Embryonic facial prominence (tissue), 1 donor: ENCODE results near the gene ADAM22.
A peak's percentile ranks its signal among the peaks of the same experiment; 100 is the strongest.

ENCODE experiments used
- DNase-seq: peaks from one replicate; pipeline ENCODE4 v3.0.0-alpha.2; 2016; ENCODE audit errors: extremely low spot score

The ADAM22 gene

GRCh38 chr7:88105231-88105630 lies 171.2 kb downstream of the ADAM22 start:
- no peak for DNase-seq

DNA sequence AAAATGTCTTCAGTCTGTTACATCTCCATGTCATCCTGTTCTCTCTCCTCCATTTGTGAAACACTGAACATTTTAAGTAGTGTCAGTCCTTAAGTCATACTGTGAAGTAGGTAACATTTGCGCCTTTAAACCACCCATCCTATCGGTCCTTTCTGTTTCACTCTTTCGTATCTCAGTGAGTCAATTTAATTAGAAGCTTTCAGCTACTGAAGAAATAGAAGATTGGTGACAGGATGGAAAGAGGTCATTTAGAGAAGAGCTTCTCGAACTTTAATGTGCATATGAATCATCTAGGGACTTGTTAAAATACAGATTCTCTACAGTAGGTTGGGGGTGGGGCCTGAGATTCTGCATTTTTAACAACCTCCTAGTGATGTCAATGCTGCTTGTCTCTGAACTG lies 172.4 kb downstream of the ADAM22 start:
- no peak for DNase-seq

DNA sequence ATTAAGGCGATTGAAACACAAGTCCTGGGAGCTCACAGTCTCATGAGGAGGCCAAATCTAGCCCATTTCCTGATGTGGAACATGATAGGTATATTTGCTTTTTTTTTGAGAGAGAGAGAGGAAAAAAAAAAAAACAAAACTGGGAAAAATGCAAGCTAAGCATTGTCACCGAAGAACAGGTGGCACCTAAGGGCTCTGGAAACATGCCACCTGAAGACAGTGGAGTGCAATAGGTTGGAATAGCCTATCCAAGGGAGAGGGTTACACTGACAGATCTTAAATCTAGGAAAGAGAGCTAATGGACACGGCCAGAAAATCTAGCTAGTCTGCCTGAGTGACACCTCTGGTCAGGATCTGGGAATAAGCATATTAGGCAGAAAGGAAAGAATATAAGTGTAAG lies 175.6 kb downstream of the ADAM22 start:
- no peak for DNase-seq

DNA sequence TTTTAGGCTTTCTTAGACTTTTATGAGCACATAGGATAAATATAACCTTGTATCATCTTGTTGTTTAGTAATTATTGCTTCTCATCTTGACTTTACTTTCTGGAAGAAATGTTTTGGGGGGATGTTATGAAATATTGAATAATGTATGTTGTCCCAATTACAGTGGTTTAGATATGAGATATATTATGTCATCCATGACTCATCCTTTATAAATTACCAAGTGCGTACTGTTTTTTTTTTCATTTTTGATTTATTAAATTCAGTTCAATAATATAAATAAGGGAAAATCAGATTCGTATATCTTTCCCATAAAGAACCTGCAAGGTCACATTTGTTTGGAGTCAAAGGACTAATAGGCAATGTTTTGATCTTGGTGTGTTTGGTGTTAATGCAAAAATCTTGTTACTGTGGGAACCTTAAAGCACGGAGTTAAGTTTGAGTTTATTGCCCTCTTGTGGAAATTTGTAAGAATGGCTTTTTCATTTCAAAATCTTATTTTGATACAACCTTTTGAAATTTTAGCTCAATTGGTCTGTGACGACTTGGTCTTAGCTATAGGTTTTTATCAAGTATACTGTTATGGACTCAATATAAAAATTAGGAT lies 177.2 kb downstream of the ADAM22 start:
- DNase-seq: peak; percentile 69

GRCh38 chr7:88111954-88112471 lies 178.0 kb downstream of the ADAM22 start:
- DNase-seq: peak; percentile 71

GRCh38 chr7:88115258-88115796 lies 181.3 kb downstream of the ADAM22 start:
- DNase-seq: no peak

DNA sequence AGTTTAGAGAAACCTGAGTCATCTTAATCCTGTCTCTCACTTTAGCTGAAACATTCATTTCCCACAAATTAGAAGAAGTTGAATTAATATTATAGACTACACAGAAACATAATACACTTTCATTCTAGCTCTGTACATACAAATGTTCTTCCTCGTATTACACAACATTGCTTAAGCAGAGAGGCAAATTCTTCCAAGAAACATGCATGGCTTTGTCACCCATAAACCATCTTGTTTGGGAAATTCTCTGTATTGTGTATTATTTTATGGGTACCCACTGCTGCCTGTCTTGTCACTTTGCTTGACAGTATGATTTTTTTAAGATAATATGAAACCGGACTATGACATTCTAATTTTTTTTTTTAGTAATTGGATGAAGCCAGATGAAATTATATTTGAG lies 181.8 kb downstream of the ADAM22 start:
- DNase-seq: no peak

DNA sequence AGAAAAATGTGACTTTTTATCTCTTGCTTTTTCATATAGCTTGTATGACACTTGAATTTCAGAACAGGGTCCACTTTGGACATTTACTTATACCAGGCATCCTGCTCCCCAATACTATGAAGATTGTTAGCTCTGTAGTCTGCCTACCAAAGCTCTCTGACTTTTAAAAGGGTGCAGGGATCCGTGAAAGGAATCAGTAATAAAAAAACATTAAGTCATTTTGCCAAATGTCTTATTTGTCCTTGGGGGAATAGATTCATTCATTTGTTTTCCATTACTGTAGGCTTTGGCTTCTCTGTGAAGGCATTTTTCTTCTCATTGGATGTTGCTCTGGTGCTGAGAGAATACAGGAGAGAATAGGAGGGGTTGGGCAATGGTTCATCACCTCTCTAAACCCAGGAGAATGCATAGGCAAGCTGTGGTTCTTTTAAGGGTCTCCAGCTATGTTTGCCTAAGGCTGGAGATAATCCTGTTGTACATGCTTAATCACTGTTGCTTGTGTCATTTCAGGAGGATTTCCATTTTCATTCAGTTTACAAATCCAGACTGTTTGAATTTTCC lies 182.3 kb downstream of the ADAM22 start:
- DNase-seq: no peak

DNA sequence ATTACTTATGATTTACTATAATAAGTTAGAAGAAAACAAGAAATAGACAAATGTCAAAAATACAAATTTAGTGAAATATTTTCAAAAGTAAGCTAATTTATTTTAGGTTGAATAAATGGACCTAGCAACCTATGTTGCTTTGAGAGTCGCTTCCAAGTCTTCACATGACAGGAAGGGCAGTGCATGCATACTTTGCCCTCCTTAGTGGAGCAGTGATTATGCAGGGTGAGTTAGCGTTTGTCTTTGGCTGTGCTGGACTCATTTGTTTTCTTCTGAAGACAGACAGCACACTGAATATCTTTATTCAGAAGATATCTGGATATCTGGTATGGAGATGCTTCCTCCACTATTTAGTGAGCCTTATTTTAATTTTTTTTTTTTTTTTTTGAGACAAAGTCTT lies 183.3 kb downstream of the ADAM22 start:
- no peak for DNase-seq

DNA sequence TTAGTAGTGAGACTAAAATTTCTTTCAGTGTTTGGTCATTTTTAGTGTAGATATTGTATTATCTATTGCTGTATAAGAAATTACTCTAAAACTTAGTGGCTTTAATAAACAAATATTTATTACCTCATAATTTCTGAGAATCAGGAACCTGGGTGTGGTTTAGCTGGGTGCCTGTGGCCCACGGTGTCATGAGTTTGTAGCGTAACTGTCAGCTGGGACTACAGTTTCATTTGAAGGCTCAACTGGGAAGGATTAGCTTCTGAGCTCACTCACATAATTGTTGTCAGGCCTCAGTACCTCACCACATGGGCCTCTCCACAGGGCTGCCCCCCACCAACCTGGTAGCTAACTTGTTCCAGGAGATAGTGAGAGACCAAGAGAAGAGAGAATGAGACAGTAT lies 187.3 kb downstream of the ADAM22 start:
- no peak for DNase-seq

GRCh38 chr7:88127637-88128290 lies 193.7 kb downstream of the ADAM22 start:
- no peak for DNase-seq

- DNase-seq: no peak
Measured at GRCh38 chr7:88132725-88133124, 198.7 kb downstream of the ADAM22 start.

GRCh38 chr7:88140947-88141346 lies 206.9 kb downstream of the ADAM22 start:
- no peak for DNase-seq

GRCh38 chr7:88141479-88141878 lies 207.4 kb downstream of the ADAM22 start:
- no peak for DNase-seq

- DNase-seq: no peak
Measured at GRCh38 chr7:88141953-88142352, 207.9 kb downstream of the ADAM22 start.

DNA sequence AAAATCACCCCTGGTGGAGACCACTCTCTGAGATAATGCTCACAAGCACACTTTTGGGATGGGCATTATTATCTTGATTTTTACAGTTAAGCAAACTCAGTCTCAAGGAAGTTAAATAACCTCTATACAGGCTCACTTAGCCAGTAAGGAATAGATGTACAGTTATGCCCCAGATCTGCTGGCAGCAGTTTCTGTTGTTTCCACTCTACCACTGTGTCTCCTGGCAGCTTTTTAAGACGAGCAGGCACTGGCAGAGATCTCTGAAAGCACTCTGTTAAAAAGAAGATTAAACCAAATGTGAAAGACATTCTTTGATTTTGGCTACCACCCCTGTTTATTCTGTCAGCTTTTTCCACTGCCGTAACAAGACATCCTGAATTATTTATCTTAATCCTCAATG lies 212.6 kb downstream of the ADAM22 start:
- no peak for DNase-seq

DNA sequence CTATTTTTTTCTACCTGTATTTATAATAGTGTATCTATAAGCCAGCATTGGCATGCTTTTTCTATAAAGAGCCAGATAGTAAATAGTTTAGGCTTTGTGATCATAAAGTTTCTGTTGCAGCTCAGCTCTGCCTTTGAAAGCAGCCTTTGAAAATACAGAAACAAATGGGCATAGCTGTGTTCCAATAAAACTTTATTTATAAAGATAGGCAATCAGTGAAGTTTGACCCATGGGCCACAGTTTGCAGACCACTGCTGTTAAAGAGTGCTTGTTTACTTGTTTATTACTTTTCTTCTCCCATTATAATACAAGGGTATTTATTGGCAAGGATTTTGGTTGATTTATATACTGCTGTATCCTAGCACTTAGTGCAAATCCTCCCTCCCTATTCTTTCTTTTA lies 213.3 kb downstream of the ADAM22 start:
- DNase-seq: no peak

DNA sequence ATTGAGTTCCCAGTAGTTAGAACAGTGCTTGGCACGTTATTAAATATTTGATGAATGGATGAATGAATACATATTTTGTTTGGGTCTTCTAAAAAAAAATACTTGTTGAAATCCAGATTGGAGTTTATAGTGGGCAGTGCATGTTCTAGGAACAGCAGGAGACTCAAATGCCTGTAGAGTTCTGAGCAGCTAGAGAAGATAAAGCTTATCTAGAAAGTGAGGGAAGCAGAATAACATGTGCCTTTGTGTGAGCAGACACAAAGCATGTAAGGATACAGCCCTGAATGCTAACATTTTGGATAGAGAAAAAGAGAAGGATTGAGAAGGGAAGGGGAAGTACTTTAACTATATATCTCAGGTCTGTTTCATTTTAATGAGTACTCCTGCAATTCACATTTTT lies 213.9 kb downstream of the ADAM22 start:
- DNase-seq: no peak

DNA sequence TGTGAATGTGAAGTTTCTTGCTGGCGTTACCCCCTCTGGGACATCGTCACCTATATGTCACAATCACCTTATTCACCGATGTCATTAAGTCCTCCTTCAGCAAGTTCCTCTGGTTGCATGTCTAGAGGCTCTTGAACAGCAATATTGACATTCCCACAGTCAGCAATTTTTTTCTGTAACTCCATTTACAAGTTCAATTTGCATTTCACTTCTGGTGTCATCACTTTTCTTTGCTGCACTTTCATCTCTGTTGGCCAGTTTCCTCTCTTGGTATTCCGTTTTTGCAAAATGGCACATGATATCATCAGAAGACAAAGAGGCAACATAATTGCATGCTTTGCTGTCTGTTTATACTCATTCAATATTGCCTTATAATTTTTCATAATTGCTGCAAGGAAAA lies 216.0 kb downstream of the ADAM22 start:
- no peak for DNase-seq

- no peak for DNase-seq
Measured at GRCh38 chr7:88151119-88151790, 217.2 kb downstream of the ADAM22 start.

- no peak for DNase-seq
Measured at GRCh38 chr7:88153378-88153777, 219.3 kb downstream of the ADAM22 start.

DNA sequence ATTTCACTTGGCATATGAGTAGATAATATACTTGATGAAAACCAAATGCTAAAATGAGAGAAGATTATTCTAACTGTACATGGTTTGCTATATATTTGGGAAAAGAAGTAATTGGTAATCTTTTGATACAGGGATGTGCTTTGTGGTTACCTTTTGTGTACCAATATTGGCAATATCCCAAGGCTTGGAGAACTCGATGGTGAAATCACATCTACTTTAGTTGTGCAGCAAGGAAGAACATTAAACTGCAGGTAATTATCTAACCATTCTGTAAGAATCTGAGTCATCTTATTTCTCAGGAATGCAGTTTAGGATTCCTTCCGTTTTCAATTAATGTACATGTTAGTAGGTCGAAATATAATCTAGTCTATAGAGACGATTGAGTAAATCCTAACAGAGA lies 221.7 kb downstream of the ADAM22 start:
- no peak for DNase-seq

GRCh38 chr7:88156356-88156755 lies 222.3 kb downstream of the ADAM22 start:
- DNase-seq: no peak
